Kidney (tissue), 14 donors: ENCODE results near the gene SERPINI1. TPM values are rescaled to one million over a fixed set of nuclear protein-coding genes. Genes with fewer than 3 reads are reported as not detected.

Experiments
- DNase-seq, 5 donors: peaks; one replicate each; pipeline ENCODE4 v3.0.0-alpha.2; 2013 to 2020
- FAIRE-seq: peaks from 2 replicates; lab custom pipeline; 2012; peaks lifted over from hg19 to GRCh38; lab: Jason Lieb, UNC
- H3K27ac ChIP-seq, 2 donors: one replicate each; pipeline ENCODE4 v1.7.0; 2013; ENCODE audit warnings: low read depth in 2 of 2, low read length in 2 of 2, inconsistent platforms in 1 of 2
- H3K27me3 ChIP-seq: one replicate; pipeline ENCODE4 v1.7.1; 2013; ENCODE audit warnings: low read length, inconsistent platforms; ENCODE audit not compliant: control insufficient read depth, insufficient read depth
- H3K36me3 ChIP-seq, 3 donors: one replicate each; pipeline versions ENCODE4 v1.7.0 to v1.7.1; 2013; ENCODE audit warnings: low read length in 3 of 3, control low read depth in 1 of 3, inconsistent platforms in 1 of 3; ENCODE audit not compliant: insufficient read depth in 3 of 3, control insufficient read depth in 2 of 3
- H3K4me1 ChIP-seq, 3 donors: one replicate each; pipeline versions ENCODE4 v1.7.0 to v1.7.1; 2013; ENCODE audit warnings: low read length in 3 of 3, inconsistent platforms in 1 of 3, low read depth in 1 of 3; ENCODE audit not compliant: control insufficient read depth in 2 of 3, insufficient read depth in 2 of 3
- H3K4me3 ChIP-seq, 3 donors: one replicate each; pipeline versions ENCODE4 v1.7.0 to v1.8.1; 2013; ENCODE audit warnings: low read length in 3 of 3, control low read depth in 1 of 3, inconsistent platforms in 1 of 3
- H3K9ac ChIP-seq, 3 donors: one replicate each; pipeline versions ENCODE4 v1.7.0 to v1.7.1; 2013; ENCODE audit warnings: low read length in 3 of 3, control low read depth in 1 of 3, inconsistent platforms in 1 of 3
- H3K9me3 ChIP-seq, 3 donors: one replicate each; pipeline versions ENCODE4 v1.7.0 to v1.7.1; 2013; ENCODE audit warnings: low read length in 3 of 3, control low read depth in 1 of 3, inconsistent platforms in 1 of 3; ENCODE audit not compliant: control insufficient read depth in 2 of 3, insufficient read depth in 1 of 3
- CTCF ChIP-seq: IDR thresholded peaks from 3 replicates; pipeline ENCODE4 v1.5.1; 2012; ENCODE audit warnings: mild to moderate bottlenecking, moderate library complexity, borderline replicate concordance; ENCODE audit not compliant: insufficient read depth; ENCODE audit errors: extremely low read depth
- intact Hi-C: fragments of 100-400 bp; cut with DNase I; formaldehyde crosslinking; loops from one replicate; pipeline ENCODE4 v1.11.1; 2022
- polyA plus RNA-seq: library from polyadenylated mRNA; stranded (reverse); fragments of 350-450 nt; fragmentation: Illumina TruSeq; extraction: RNeasy Lipid Tissue Mini Kit (QIAGEN cat#74804); gene quantifications from one replicate; pipeline ENCODE4 v1.2.3, GENCODE V29; 2014; ENCODE audit warnings: low read depth, low replicate concordance; ENCODE audit not compliant: insufficient read depth
- total RNA-seq: library from RNA; stranded (reverse); fragmentation: NEBNext Ultra II Directional; extraction: Animal tissue kit (Norgen Biotek cat#: 25700); gene quantifications from one replicate; pipeline ENCODE4 v1.2.1, GENCODE V29; 2021
- donor health status: control.
- donor health status: control.
- donor health status: control.
- donor health status: control.
- donor health status: control.
- donor health status: DM: yes; HTN: yes; CAD: no.
- donor health status: Normal renal cell carcinoma (clear cell type).

SERPINI1 gene
- total and polyA plus RNA-seq, 2 donors from 2014 or later = 9.5 to 35.3 TPM

DNA sequence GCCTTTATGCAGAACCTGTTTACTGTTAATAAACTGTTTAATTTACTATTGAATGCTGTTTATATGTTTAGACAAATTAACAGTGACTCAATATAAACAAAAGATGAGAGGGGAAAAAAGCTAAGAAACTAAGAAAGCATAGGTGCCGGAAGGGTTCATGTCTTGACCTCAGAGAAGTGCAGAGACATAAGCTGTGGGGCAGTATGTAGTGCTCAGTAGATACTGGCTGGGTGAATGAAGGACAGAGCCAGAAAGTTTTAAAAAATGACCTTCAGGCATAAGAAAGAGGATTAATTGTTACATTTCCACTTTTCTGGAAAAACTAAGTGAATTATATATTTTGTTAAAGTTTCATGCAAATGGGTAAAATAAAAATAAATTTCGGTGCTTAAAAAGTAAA lies 14.2 kb downstream of the SERPINI1 start:
- no peaks in the 10 kb centered on the region for H3K4me1 ChIP-seq
- intact Hi-C loops = no loop called here
- no peak for TF ChIP-seq CTCF
- H3K27me3 ChIP-seq = no peaks in the 10 kb centered on the region
- H3K4me3 ChIP-seq = no peak overlapping the region
- no peak for FAIRE-seq
- no peak overlapping the region for H3K27ac ChIP-seq
- no peaks in the 10 kb centered on the region for H3K36me3 ChIP-seq
- no peak for DNase-seq
- H3K9ac ChIP-seq = no peak overlapping the region
- no peaks in the 10 kb centered on the region for H3K9me3 ChIP-seq

- no peak overlapping the region for H3K27ac ChIP-seq
- FAIRE-seq (peak; percentile 23), DNase-seq (no peak)
- H3K4me3 ChIP-seq = no peak overlapping the region
- intact Hi-C loops = no loop called here
- H3K9ac ChIP-seq = no peak overlapping the region
- TF ChIP-seq CTCF = no peak
- no peaks in the 10 kb centered on the region for H3K27me3 ChIP-seq
- no peaks in the 10 kb centered on the region for H3K9me3 ChIP-seq
- no peaks in the 10 kb centered on the region for H3K36me3 ChIP-seq
- no peaks in the 10 kb centered on the region for H3K4me1 ChIP-seq
Measured at GRCh38 chr3:167750272-167750971, 14.9 kb downstream of the SERPINI1 start.

- no peaks in the 10 kb centered on the region for H3K36me3 ChIP-seq
- no peak for TF ChIP-seq CTCF
- no peak overlapping the region for H3K9ac ChIP-seq
- DNase-seq (no peak), FAIRE-seq (no peak)
- no peaks in the 10 kb centered on the region for H3K9me3 ChIP-seq
- no peak overlapping the region for H3K4me3 ChIP-seq
- H3K4me1 ChIP-seq = no peaks in the 10 kb centered on the region
- no peaks in the 10 kb centered on the region for H3K27me3 ChIP-seq
- H3K27ac ChIP-seq = no peak overlapping the region
- intact Hi-C loops = no loop called here
Measured at GRCh38 chr3:167754049-167754448, 18.5 kb downstream of the SERPINI1 start.

DNA sequence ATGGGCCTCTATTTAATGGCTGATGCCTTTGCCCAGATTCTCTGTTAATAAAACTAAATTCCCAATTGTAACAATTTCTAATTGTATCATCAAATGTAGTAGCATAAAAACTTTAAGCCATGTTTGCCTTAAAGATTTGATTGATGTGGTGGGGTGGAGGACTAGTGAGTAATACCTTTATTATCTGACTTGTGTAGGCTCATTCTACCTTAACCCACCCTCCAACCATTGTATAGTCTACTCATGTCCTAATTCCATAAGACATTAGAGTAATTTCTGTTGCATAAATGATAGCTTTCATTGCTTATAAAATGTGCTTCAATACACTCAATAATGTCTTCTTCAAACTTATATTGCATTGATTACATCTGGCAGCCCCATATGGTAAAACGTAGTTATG lies 25.8 kb downstream of the SERPINI1 start:
- H3K27ac ChIP-seq = no peak overlapping the region
- no peak for TF ChIP-seq CTCF
- DNase-seq (no peak), FAIRE-seq (no peak)
- H3K9me3 ChIP-seq = no peaks in the 10 kb centered on the region
- H3K4me3 ChIP-seq = no peak overlapping the region
- no peaks in the 10 kb centered on the region for H3K27me3 ChIP-seq
- no peaks in the 10 kb centered on the region for H3K36me3 ChIP-seq
- H3K4me1 ChIP-seq = no peaks in the 10 kb centered on the region
- intact Hi-C loops = no loop called here
- no peak overlapping the region for H3K9ac ChIP-seq
